Kidney (tissue), 14 donors: Measurements from ENCODE around the gene TMEM229B. TPM values are rescaled to one million over a fixed set of nuclear protein-coding genes. Genes with fewer than 3 reads are reported as not detected.

Experiments
- DNase-seq, 5 donors: peaks; one replicate each; pipeline ENCODE4 v3.0.0-alpha.2; 2013 to 2020
- FAIRE-seq: peaks from 2 replicates; lab custom pipeline; 2012; peaks lifted over from hg19 to GRCh38; lab: Jason Lieb, UNC
- H3K27ac ChIP-seq, 2 donors: one replicate each; pipeline ENCODE4 v1.7.0; 2013; ENCODE audit warnings: low read depth in 2 of 2, low read length in 2 of 2, inconsistent platforms in 1 of 2
- H3K27me3 ChIP-seq: one replicate; pipeline ENCODE4 v1.7.1; 2013; ENCODE audit warnings: low read length, inconsistent platforms; ENCODE audit not compliant: control insufficient read depth, insufficient read depth
- H3K36me3 ChIP-seq, 3 donors: one replicate each; pipeline versions ENCODE4 v1.7.0 to v1.7.1; 2013; ENCODE audit warnings: low read length in 3 of 3, control low read depth in 1 of 3, inconsistent platforms in 1 of 3; ENCODE audit not compliant: insufficient read depth in 3 of 3, control insufficient read depth in 2 of 3
- H3K4me1 ChIP-seq, 3 donors: one replicate each; pipeline versions ENCODE4 v1.7.0 to v1.7.1; 2013; ENCODE audit warnings: low read length in 3 of 3, inconsistent platforms in 1 of 3, low read depth in 1 of 3; ENCODE audit not compliant: control insufficient read depth in 2 of 3, insufficient read depth in 2 of 3
- H3K4me3 ChIP-seq, 3 donors: one replicate each; pipeline versions ENCODE4 v1.7.0 to v1.8.1; 2013; ENCODE audit warnings: low read length in 3 of 3, control low read depth in 1 of 3, inconsistent platforms in 1 of 3
- H3K9ac ChIP-seq, 3 donors: one replicate each; pipeline versions ENCODE4 v1.7.0 to v1.7.1; 2013; ENCODE audit warnings: low read length in 3 of 3, control low read depth in 1 of 3, inconsistent platforms in 1 of 3
- H3K9me3 ChIP-seq, 3 donors: one replicate each; pipeline versions ENCODE4 v1.7.0 to v1.7.1; 2013; ENCODE audit warnings: low read length in 3 of 3, control low read depth in 1 of 3, inconsistent platforms in 1 of 3; ENCODE audit not compliant: control insufficient read depth in 2 of 3, insufficient read depth in 1 of 3
- CTCF ChIP-seq: IDR thresholded peaks from 3 replicates; pipeline ENCODE4 v1.5.1; 2012; ENCODE audit warnings: mild to moderate bottlenecking, moderate library complexity, borderline replicate concordance; ENCODE audit not compliant: insufficient read depth; ENCODE audit errors: extremely low read depth
- intact Hi-C: fragments of 100-400 bp; cut with DNase I; formaldehyde crosslinking; loops from one replicate; pipeline ENCODE4 v1.11.1; 2022
- polyA plus RNA-seq: library from polyadenylated mRNA; stranded (reverse); fragments of 350-450 nt; fragmentation: Illumina TruSeq; extraction: RNeasy Lipid Tissue Mini Kit (QIAGEN cat#74804); gene quantifications from one replicate; pipeline ENCODE4 v1.2.3, GENCODE V29; 2014; ENCODE audit warnings: low read depth, low replicate concordance; ENCODE audit not compliant: insufficient read depth
- total RNA-seq: library from RNA; stranded (reverse); fragmentation: NEBNext Ultra II Directional; extraction: Animal tissue kit (Norgen Biotek cat#: 25700); gene quantifications from one replicate; pipeline ENCODE4 v1.2.1, GENCODE V29; 2021
- donor health status: control.
- donor health status: control.
- donor health status: control.
- donor health status: control.
- donor health status: control.
- donor health status: DM: yes; HTN: yes; CAD: no.
- donor health status: Normal renal cell carcinoma (clear cell type).

Gene TMEM229B
- total and polyA plus RNA-seq, 2 donors from 2014 or later: 3.1 to 7.8 TPM

GRCh38 chr14:67497716-67498115 lies 9.2 kb upstream of the TMEM229B start:
- Histone ChIP-seq H3K27ac (no peak overlapping the region), H3K4me1 (no peaks in the 10 kb centered on the region), H3K36me3 (no peaks in the 10 kb centered on the region), H3K4me3 (no peak overlapping the region), H3K9ac (no peak overlapping the region), H3K27me3 (no peaks in the 10 kb centered on the region), H3K9me3 (peaks cover 0 to 4% (median 0%) of the 10 kb centered on the region in 3 donors)
- TF ChIP-seq CTCF: no peak
- intact Hi-C loops: no loop called here
- no peak for FAIRE-seq
- no peak for DNase-seq

- FAIRE-seq: no peak
- H3K4me3 ChIP-seq: no peak overlapping the region
- no peaks in the 10 kb centered on the region for H3K27me3 ChIP-seq
These were observed 8.7 kb upstream of the TMEM229B start for GRCh38 chr14:67497216-67497615.

GRCh38 chr14:67495827-67496226 lies 7.3 kb upstream of the TMEM229B start:
- Histone ChIP-seq H3K4me3 (no peak overlapping the region), H3K27me3 (no peaks in the 10 kb centered on the region), H3K4me1 (no peaks in the 10 kb centered on the region), H3K27ac (no peak overlapping the region), H3K9ac (no peak overlapping the region), H3K36me3 (no peaks in the 10 kb centered on the region), H3K9me3 (peaks cover 0 to 4% (median 0%) of the 10 kb centered on the region in 3 donors)
- no peak for TF ChIP-seq CTCF
- peak in 1 of 5 donors; percentile 22 for DNase-seq
- no peak for FAIRE-seq
- intact Hi-C loops: no loop called here

More at GRCh38 chr14:67497216-67497615, 8.7 kb upstream of the TMEM229B start:
- DNase-seq: peak in 1 of 5 donors; percentile 45
- no peaks in the 10 kb centered on the region for H3K36me3 ChIP-seq
- intact Hi-C loops: no loop called here
- H3K4me1 ChIP-seq: no peaks in the 10 kb centered on the region
- peaks cover 0 to 4% (median 0%) of the 10 kb centered on the region in 3 donors for H3K9me3 ChIP-seq
- H3K27ac ChIP-seq: no peak overlapping the region
- H3K9ac ChIP-seq: no peak overlapping the region
- no peak for TF ChIP-seq CTCF

GRCh38 chr14:67493092-67493717 lies 4.7 kb upstream of the TMEM229B start:
- H3K9me3 ChIP-seq: peaks cover 0 to 4% (median 0%) of the 10 kb centered on the region in 3 donors
- no peak overlapping the region for H3K4me3 ChIP-seq
- H3K4me1 ChIP-seq: peaks cover 0 to 4% (median 0%) of the 10 kb centered on the region in 3 donors
- no peaks in the 10 kb centered on the region for H3K27me3 ChIP-seq
- no peak overlapping the region for H3K27ac ChIP-seq
- no peak overlapping the region for H3K9ac ChIP-seq
- DNase-seq (peak in 1 of 5 donors; percentile 7), FAIRE-seq (no peak)
- no peaks in the 10 kb centered on the region for H3K36me3 ChIP-seq
- intact Hi-C loops: no loop called here
- TF ChIP-seq CTCF: no peak
